ENCODE data around the gene TXNDC16. TPM values are rescaled to one million over a fixed set of nuclear protein-coding genes. Genes with fewer than 3 reads are reported as not detected.
A peak's percentile ranks its signal among the peaks of the same experiment; 100 is the strongest.

The TXNDC16 gene
- total RNA-seq, 1 donor from 2014 or later: 1.7 TPM

GRCh38 chr14:52598568-52598967 lies 46.3 kb upstream of the TXNDC16 start:
- TF ChIP-seq CTCF (IDR thresholded peaks at IDR 0.05; ENCODE audit: insufficient read depth, low read depth, low read length) (no peak), EZH2 (IDR thresholded peaks at IDR 0.05; ENCODE audit: insufficient read depth, low read length) (no peak)
- Mint-ChIP-seq H3K36me3 (ENCODE audit: low read depth, unreplicated experiment) (no peaks in the 10 kb centered on the region), H3K9me3 (ENCODE audit: unreplicated experiment) (peaks cover 14% of the 10 kb centered on the region), H3K27ac (ENCODE audit: unreplicated experiment) (no peak overlapping the region), H3K4me1 (ENCODE audit: low read depth, unreplicated experiment) (no peaks in the 10 kb centered on the region), H3K4me3 (ENCODE audit: unreplicated experiment) (no peak overlapping the region), H3K27me3 (ENCODE audit: low read depth, unreplicated experiment) (no peaks in the 10 kb centered on the region)
- Histone ChIP-seq H3K4me3 (ENCODE audit: insufficient read depth, low read depth, low read length) (no peak overlapping the region), H3K4me1 (ENCODE audit: insufficient read depth, low read length) (no peaks in the 10 kb centered on the region), H3K27ac (ENCODE audit: low read depth, low read length) (no peak overlapping the region), H3K36me3 (ENCODE audit: insufficient read depth, low read length) (no peaks in the 10 kb centered on the region), H3K9me3 (ENCODE audit: insufficient read depth, low read depth, low read length) (no peaks in the 10 kb centered on the region), H3K27me3 (ENCODE audit: insufficient read depth, low read length) (no peaks in the 10 kb centered on the region), H3K79me2 (ENCODE audit: insufficient read depth, low read length) (no peaks in the 10 kb centered on the region), H4K20me1 (ENCODE audit: insufficient read depth, low read length) (no peaks in the 10 kb centered on the region), H3K4me2 (ENCODE audit: low read length) (no peak overlapping the region), H3K9ac (ENCODE audit: low read length) (no peak overlapping the region), H2AFZ (ENCODE audit: low read depth, low read length) (no peak overlapping the region)
- no peak for DNase-seq (ENCODE audit: low read depth)
- no peak for FAIRE-seq

DNA sequence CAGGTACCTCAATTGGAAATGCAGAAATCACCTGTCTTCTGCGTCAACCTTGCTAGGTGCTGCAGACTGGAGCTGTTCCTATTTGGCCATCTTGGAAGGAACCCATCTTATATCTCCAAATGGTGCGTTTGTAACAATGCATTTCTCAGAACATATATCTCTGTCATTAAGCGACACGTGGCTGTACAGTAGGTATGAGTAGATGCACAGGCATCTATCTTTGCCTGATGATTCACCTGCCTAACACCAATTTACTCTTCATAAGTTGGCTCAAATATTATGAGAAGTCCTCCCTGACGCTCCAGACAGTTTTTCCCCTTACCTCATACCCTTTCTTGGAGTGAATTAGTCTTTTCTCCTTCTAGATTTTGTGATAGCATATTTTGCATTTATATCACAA lies 44.6 kb upstream of the TXNDC16 start:
- Histone ChIP-seq H4K20me1 (ENCODE audit: insufficient read depth, low read length) (no peaks in the 10 kb centered on the region), H3K36me3 (ENCODE audit: insufficient read depth, low read length) (no peaks in the 10 kb centered on the region), H3K4me3 (ENCODE audit: insufficient read depth, low read depth, low read length) (no peak overlapping the region), H3K9me3 (ENCODE audit: insufficient read depth, low read depth, low read length) (no peaks in the 10 kb centered on the region), H3K27me3 (ENCODE audit: insufficient read depth, low read length) (no peaks in the 10 kb centered on the region), H3K27ac (ENCODE audit: low read depth, low read length) (no peak overlapping the region), H3K4me2 (ENCODE audit: low read length) (no peak overlapping the region), H3K4me1 (ENCODE audit: insufficient read depth, low read length) (no peaks in the 10 kb centered on the region), H3K79me2 (ENCODE audit: insufficient read depth, low read length) (no peaks in the 10 kb centered on the region), H2AFZ (ENCODE audit: low read depth, low read length) (no peak overlapping the region), H3K9ac (ENCODE audit: low read length) (no peak overlapping the region)
- Mint-ChIP-seq H3K9me3 (ENCODE audit: unreplicated experiment) (peaks cover 17% of the 10 kb centered on the region), H3K4me1 (ENCODE audit: low read depth, unreplicated experiment) (no peaks in the 10 kb centered on the region), H3K36me3 (ENCODE audit: low read depth, unreplicated experiment) (no peaks in the 10 kb centered on the region), H3K27me3 (ENCODE audit: low read depth, unreplicated experiment) (no peaks in the 10 kb centered on the region), H3K4me3 (ENCODE audit: unreplicated experiment) (no peak overlapping the region), H3K27ac (ENCODE audit: unreplicated experiment) (no peak overlapping the region)
- DNase-seq (ENCODE audit: low read depth) (peak; percentile 13), FAIRE-seq (no peak)
- no peak for TF ChIP-seq EZH2 (IDR thresholded peaks at IDR 0.05; ENCODE audit: insufficient read depth, low read length)
- no peak for TF ChIP-seq CTCF (IDR thresholded peaks at IDR 0.05; ENCODE audit: insufficient read depth, low read depth, low read length)

DNA sequence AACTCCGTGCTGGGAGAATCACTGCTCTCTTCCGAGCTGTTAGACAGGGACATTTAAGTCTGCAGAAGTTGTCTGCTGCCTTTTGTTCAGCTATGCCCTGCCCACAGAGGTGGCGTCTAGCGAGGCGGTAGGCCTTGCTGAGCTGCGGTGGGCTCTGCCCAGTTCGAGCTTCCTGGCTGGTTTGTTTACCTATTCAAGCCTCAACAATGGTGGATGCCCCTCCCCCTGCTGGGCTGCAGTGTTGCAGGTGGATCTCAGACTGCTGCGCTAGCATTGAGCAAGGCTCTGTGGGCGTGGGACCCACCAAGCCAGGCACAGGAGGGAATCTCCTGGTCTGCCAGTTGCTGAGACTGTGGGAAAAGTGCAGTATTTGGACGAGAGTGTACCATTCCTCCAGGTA lies 44.0 kb upstream of the TXNDC16 start:
- Histone ChIP-seq H3K4me1 (ENCODE audit: insufficient read depth, low read length) (no peaks in the 10 kb centered on the region), H4K20me1 (ENCODE audit: insufficient read depth, low read length) (no peaks in the 10 kb centered on the region), H3K9me3 (ENCODE audit: insufficient read depth, low read depth, low read length) (no peaks in the 10 kb centered on the region), H3K27ac (ENCODE audit: low read depth, low read length) (no peak overlapping the region), H3K4me3 (ENCODE audit: insufficient read depth, low read depth, low read length) (no peak overlapping the region), H3K4me2 (ENCODE audit: low read length) (no peak overlapping the region), H3K27me3 (ENCODE audit: insufficient read depth, low read length) (no peaks in the 10 kb centered on the region), H2AFZ (ENCODE audit: low read depth, low read length) (no peak overlapping the region), H3K36me3 (ENCODE audit: insufficient read depth, low read length) (no peaks in the 10 kb centered on the region), H3K9ac (ENCODE audit: low read length) (no peak overlapping the region), H3K79me2 (ENCODE audit: insufficient read depth, low read length) (no peaks in the 10 kb centered on the region)
- Mint-ChIP-seq H3K4me1 (ENCODE audit: low read depth, unreplicated experiment) (no peaks in the 10 kb centered on the region), H3K27me3 (ENCODE audit: low read depth, unreplicated experiment) (no peaks in the 10 kb centered on the region), H3K27ac (ENCODE audit: unreplicated experiment) (no peak overlapping the region), H3K36me3 (ENCODE audit: low read depth, unreplicated experiment) (no peaks in the 10 kb centered on the region), H3K9me3 (ENCODE audit: unreplicated experiment) (peaks cover 17% of the 10 kb centered on the region), H3K4me3 (ENCODE audit: unreplicated experiment) (no peak overlapping the region)
- no peak for FAIRE-seq
- no peak for TF ChIP-seq EZH2 (IDR thresholded peaks at IDR 0.05; ENCODE audit: insufficient read depth, low read length)
- TF ChIP-seq CTCF (IDR thresholded peaks at IDR 0.05; ENCODE audit: insufficient read depth, low read depth, low read length): no peak
- DNase-seq (ENCODE audit: low read depth): no peak

Data from astrocyte (in vitro differentiated cells and primary cell).